ENCODE data around the gene CTIF.

GRCh38 chr18:48838166-48838775, 299.4 kb downstream of the CTIF start:
- TF ChIP-seq, protein P1, sequence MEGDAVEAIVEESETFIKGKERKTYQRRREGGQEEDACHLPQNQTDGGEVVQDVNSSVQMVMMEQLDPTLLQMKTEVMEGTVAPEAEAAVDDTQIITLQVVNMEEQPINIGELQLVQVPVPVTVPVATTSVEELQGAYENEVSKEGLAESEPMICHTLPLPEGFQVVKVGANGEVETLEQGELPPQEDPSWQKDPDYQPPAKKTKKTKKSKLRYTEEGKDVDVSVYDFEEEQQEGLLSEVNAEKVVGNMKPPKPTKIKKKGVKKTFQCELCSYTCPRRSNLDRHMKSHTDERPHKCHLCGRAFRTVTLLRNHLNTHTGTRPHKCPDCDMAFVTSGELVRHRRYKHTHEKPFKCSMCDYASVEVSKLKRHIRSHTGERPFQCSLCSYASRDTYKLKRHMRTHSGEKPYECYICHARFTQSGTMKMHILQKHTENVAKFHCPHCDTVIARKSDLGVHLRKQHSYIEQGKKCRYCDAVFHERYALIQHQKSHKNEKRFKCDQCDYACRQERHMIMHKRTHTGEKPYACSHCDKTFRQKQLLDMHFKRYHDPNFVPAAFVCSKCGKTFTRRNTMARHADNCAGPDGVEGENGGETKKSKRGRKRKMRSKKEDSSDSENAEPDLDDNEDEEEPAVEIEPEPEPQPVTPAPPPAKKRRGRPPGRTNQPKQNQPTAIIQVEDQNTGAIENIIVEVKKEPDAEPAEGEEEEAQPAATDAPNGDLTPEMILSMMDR (IDR thresholded peaks at IDR 0.05; ENCODE audit: low read depth, low read length, missing input control), result no peak
- no peak for TF ChIP-seq ZBTB33 (IDR thresholded peaks at IDR 0.05)
- TF ChIP-seq RAD21 (IDR thresholded peaks at IDR 0.05), result no peak
- TF ChIP-seq TAF1 (conservative IDR thresholded peaks at IDR 0.05), result no peak
- TF ChIP-seq JUND (IDR thresholded peaks at IDR 0.05), result no peak
- TF ChIP-seq EGR1 (IDR thresholded peaks at IDR 0.05; ENCODE audit: low read depth in 2 of 2), result no peak
- no peak for TF ChIP-seq RXRA (IDR thresholded peaks at IDR 0.05)
- TF ChIP-seq SP1 (IDR thresholded peaks at IDR 0.05), result no peak
- TF ChIP-seq, protein P2, sequence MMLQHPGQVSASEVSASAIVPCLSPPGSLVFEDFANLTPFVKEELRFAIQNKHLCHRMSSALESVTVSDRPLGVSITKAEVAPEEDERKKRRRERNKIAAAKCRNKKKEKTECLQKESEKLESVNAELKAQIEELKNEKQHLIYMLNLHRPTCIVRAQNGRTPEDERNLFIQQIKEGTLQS (IDR thresholded peaks at IDR 0.05), result no peak
- no peak for TF ChIP-seq YY1 (IDR thresholded peaks at IDR 0.05)
- TF ChIP-seq MAX (IDR thresholded peaks at IDR 0.05), result no peak
- TF ChIP-seq NR2F2 (IDR thresholded peaks at IDR 0.05), result no peak

Measured in liver (tissue), 3 donors.